ENCODE data around the gene CGB7. TPM values are rescaled to one million over a fixed set of nuclear protein-coding genes. Genes with fewer than 3 reads are reported as not detected.

Gene CGB7
- 0.16 TPM in 1 of 2 replicates, not detected in the other for total RNA-seq

GRCh38 chr19:49057636-49058234 lies at the start of gene CGB7:
Gene CGB7, minus strand, starts transcription at chr19:49057749. Its CDS starts 2,374 bp downstream, at chr19:49055375.

GRCh38 chr19:49085020-49085867 lies 27.7 kb upstream of the CGB7 start, which contains the start of gene SNRNP70:
Gene SNRNP70, plus strand, starts transcription at chr19:49085451. Its CDS starts 964 bp downstream, at chr19:49086415.

DNA sequence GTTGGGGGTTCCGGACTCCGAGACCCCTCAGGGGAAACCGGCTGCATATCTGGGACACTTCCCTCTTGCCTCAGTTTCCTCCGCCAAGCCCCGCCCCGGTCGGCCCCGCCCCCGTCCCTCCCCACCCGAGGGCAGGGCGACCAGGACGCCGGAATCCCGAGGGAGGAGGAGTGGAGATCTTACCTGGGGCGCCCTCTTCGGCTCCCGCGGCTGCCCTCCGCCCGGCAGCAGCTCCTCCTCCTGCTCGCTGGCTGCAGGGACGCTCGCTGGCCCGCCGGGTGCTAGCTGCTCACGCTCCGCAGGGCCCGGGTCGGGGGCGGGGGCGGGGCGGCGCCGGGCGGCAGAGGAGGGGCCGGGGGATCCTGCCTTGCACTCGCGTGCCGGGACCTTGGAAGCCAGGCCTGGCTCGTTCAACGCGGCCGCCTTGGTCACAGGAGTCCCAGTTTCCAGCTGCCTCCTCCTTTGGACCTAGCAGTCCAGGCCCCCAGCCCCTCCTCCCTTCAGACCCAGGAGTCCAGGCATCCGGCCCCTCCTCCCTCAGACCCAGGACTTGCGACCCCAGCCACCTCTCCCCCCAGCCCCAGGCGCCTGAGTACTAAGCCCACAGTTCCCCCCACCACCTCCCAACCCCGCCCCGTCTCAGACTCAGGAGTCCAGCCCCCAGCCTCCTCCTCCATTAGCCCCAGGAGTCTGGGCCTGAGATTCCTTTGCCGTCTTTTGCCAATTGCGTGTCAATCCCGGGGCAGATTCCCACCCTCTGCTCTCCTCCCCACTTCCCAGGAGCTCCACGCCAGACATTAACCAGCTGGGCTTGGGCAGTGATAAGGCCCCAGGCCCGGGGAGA lies 7.4 kb upstream of the CGB7 start, which contains the start of gene NTF4:
NTF4 (minus strand) TSS at position 51 of the 844 bp plus-strand sequence. CDS start 2,821 bp downstream, outside the sequence.

GRCh38 chr19:49049011-49049410 lies 8.5 kb downstream of the CGB7 start, which contains the start of gene CGB8:
Gene CGB8, minus strand, starts transcription at chr19:49049111. Its CDS starts 372 bp downstream, at chr19:49048739.

GRCh38 chr19:49043548-49043947 lies 14.0 kb downstream of the CGB7 start, which contains the start of gene CGB5:
Gene CGB5, plus strand, starts transcription at chr19:49043848. Its CDS starts 362 bp downstream, at chr19:49044210.

DNA sequence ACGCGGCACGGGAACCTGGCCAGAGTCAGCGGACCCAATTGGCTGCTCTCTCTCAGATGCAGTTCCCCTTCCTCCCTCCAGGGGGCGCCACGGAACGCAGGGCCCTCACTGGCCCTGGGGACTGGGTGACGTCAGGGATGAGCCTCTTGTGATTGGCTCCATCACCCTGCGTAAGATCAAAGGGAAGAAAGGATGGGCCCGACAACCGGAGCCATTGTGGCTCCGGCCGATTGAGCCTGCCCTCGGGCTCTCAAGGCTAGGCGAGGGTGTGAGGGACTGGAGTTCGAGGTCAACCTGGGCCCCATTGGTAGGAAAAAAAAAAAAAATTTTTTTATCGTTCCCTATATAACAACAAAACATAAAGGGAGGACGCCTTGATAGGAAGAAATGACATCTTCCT lies 20.7 kb downstream of the CGB7 start, which contains the start of gene CGB1:
CGB1 (minus strand) TSS at position 81 of the 400 bp plus-strand sequence. CDS start 184 bp downstream, outside the sequence.

DNA sequence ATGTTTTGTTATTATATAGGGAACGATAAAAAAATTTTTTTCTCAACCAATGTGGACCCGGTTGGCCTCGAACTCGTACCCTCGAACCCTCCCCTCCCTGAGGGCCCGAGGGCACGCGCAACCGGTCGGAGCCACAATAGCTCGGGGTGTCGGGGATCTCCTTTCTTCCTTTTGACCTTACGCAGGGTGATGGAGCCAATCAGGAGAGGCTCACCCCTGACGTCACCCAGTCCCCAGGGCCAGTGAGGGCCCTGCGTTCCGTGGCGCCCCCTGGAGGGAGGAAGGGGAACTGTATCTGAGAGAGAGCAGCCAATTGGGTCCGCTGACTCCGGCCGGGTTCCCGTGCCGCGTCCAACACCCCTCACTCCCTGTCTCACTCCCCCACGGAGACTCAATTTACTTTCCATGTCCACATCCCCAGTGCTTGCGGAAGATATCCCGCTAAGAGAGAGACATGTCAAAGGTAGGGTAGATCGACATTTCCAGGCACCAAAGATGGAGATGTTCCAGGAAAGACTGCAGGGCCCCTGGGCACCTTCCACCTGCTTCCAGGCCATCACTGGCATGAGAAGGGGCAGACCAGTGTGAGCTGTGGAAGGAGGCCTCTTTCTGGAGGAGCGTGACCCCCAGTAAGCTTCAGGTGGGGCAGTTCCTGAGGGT lies 25.8 kb downstream of the CGB7 start, which contains the start of gene CGB2:
CGB2 (plus strand) TSS at position 249 of the 660 bp plus-strand sequence; CDS start at position 455, 206 bp downstream.

GRCh38 chr19:49024233-49024632 lies 33.3 kb downstream of the CGB7 start, which contains the start of gene CGB3:
Gene CGB3, minus strand, starts transcription at chr19:49024333. Its CDS starts 362 bp downstream, at chr19:49023971.

DNA sequence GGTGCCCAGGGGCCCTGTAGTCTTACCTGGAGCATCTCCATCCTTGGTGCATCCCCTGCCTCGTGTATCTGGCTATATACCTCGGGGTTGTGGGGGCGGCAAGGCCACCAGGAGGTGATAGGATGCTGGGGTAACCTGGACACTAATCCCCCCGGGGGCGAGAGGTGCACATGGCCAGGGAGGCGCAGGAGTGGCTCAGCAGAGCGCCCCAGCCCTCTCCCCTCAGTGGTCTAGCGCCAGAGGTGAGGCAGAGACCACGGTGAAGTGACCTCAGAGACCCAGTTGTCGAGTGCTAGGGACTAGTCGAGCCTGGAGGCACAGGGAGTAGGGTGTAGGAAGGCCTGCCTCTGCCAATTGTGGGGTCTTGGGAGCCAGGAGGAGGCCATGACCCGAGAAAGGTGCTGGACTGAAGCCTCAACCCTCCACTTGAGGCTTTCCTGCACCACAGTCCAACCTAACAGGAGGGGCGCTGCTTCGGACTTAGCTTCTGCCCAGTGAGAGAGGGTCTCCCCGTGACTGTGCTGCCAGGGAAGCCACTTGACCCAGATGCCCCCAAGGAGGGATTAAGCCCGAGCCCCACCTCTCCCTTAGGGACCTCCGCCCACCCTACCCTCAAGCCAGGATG lies 40.4 kb downstream of the CGB7 start, which contains the start of gene LHB:
LHB (minus strand) TSS at position 51 of the 625 bp plus-strand sequence; CDS start at position 41, 10 bp downstream.

Small RNAs within 50 kb of the gene (small RNA-seq; reads per million reads assigned to genes)
- gene MIR6798 (not detected), gene RN7SL708P (not detected)

Other genes with a start within 250 kb of the CGB7 start
- 33.6 and 34.4 TPM in 2 replicates for gene BCAT2, start 246.7 kb downstream of the CGB7 start, total RNA-seq
- 12.2 and 14.6 TPM in 2 replicates for gene HSD17B14, start 221.3 kb downstream of the CGB7 start, total RNA-seq
- gene PLEKHA4, start 189.1 kb downstream of the CGB7 start, total RNA-seq = 15.7 and 20.8 TPM in 2 replicates
- 86.6 and 94.5 TPM in 2 replicates for gene PPP1R15A, start 185.3 kb downstream of the CGB7 start, total RNA-seq
- 0.12 and 0.16 TPM in 2 replicates for gene TULP2, start 159.0 kb downstream of the CGB7 start, total RNA-seq
- gene NUCB1, start 157.4 kb downstream of the CGB7 start, total RNA-seq = 269 and 313 TPM in 2 replicates
- not detected in 2 replicates for gene DHDH, start 124.0 kb downstream of the CGB7 start, total RNA-seq
- gene BAX, start 102.9 kb downstream of the CGB7 start, total RNA-seq = 66.0 and 84.5 TPM in 2 replicates
- 3,530 and 3,694 TPM in 2 replicates for gene FTL, start 92.4 kb downstream of the CGB7 start, total RNA-seq
- 61.7 and 65.2 TPM in 2 replicates for gene GYS1, start 64.4 kb downstream of the CGB7 start, total RNA-seq
- gene RUVBL2, start 63.9 kb downstream of the CGB7 start, total RNA-seq = 110 and 121 TPM in 2 replicates
- gene LHB, start 40.7 kb downstream of the CGB7 start, total RNA-seq = 0.49 and 0.61 TPM in 2 replicates
- gene CGB3, start 33.4 kb downstream of the CGB7 start, total RNA-seq = not detected in 2 replicates
- not detected in 2 replicates for gene CGB2, start 25.9 kb downstream of the CGB7 start, total RNA-seq
- gene CGB1, start 20.9 kb downstream of the CGB7 start, total RNA-seq = not detected in 2 replicates
- 0.16 TPM in 1 of 2 replicates, not detected in the other for gene CGB5, start 13.9 kb downstream of the CGB7 start, total RNA-seq
- gene CGB8, start 8.6 kb downstream of the CGB7 start, total RNA-seq = not detected in 2 replicates
- gene NTF4, start 7.1 kb upstream of the CGB7 start, total RNA-seq = not detected in 2 replicates
- not detected in 2 replicates for gene KCNA7, start 14.9 kb upstream of the CGB7 start, total RNA-seq
- gene SNRNP70, start 27.7 kb upstream of the CGB7 start, total RNA-seq = 128 and 129 TPM in 2 replicates
- gene LIN7B, start 56.6 kb upstream of the CGB7 start, total RNA-seq = 5.2 and 6.0 TPM in 2 replicates
- gene C19orf73, start 61.4 kb upstream of the CGB7 start, total RNA-seq = 0.36 TPM in 1 of 2 replicates, not detected in the other
- 1.8 and 2.4 TPM in 2 replicates for gene PPFIA3, start 61.8 kb upstream of the CGB7 start, total RNA-seq
- not detected in 2 replicates for gene HRC, start 97.6 kb upstream of the CGB7 start, total RNA-seq
- gene TRPM4, start 100.0 kb upstream of the CGB7 start, total RNA-seq = 32.6 and 32.7 TPM in 2 replicates

All from hair follicle dermal papilla cell (primary cell).